ENCODE data around the gene SOBP.
A peak's percentile ranks its signal among the peaks of the same experiment; 100 is the strongest.

Gene SOBP

DNA sequence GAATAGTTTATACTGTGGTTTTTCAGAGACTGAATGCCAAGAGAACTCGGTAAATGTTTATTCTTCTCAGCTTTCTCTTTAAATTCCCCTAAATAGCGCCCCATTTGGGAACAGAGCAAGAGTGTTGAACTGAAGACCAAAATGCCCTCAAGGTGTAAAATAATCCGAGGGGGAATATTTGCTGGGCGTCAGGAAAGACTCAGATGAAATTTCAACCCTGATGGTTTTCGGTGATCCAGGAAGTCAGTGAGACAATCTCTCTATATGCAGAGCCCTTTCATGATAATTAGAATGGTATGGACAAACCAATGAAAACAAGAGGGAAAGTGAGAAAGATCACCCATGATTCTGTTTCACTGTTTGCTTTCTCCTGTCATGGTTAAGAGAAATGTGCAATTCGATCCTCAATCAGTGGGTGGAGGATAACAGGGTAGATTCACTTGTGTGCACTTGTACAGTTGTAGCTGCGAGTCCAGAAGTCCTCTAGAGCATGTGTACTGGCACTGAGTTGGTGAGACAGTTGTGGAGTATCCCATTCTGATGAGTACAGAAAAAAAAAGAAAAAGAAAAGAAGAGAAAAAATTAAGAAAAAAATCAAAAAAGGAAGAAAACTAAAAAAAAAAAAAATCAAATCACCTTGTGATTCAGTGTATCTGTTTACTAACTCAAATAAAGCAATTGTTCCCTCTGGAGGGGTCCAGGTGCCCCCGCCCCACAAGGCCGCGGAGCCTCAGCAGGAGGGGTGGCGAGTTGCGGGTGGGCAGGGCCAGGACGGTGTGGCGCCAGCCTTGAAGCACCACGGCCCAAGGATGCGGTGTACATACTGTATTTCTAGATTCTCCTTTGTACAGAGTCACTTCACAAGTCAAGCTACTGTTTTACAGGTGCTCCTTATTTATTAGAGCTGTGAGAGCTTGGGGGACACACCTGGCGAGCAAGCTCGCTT lies 169.3 kb downstream of the SOBP start:
- DNase-seq (ENCODE audit: low read depth), result no peak

DNA sequence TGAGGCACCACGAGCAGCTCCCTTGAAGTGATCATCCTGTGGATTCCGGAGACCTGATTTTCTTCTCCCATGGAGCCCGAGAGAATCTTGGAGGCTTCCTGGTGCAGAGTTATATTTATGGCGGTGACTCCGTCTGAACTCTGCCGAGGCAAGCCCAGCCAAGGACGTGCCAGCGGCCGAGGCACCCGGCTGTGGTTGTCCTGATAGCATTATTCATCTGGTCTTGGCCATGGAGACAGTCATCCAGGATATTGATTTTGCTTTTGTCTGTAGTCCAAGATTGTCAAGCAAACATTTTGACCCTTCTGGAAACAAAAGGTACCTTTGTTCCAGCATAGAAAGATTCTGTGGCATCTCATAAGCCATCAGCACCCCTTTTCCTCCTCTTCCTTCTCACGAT lies 170.9 kb downstream of the SOBP start:
- DNase-seq (ENCODE audit: low read depth), result no peak

DNA sequence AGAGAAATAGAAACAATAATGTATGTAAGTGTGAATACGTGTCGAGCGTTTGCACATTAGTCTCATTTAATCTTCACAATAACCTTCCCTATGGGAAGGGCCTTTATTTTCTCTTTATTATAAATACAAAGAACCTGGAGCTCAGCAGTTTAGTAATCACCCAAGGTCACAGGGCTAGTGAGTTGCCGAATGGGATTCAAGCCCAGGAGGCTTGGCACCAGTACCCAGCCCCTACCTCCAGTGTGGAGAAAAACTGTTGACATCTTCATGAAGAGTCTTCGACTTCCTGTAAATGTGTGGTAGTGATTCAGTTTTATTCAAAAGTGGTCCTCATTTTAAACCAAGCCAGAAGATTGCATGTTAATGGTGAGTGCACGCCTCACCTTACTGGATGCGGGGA lies 171.4 kb downstream of the SOBP start:
- DNase-seq (ENCODE audit: low read depth), result no peak

DNA sequence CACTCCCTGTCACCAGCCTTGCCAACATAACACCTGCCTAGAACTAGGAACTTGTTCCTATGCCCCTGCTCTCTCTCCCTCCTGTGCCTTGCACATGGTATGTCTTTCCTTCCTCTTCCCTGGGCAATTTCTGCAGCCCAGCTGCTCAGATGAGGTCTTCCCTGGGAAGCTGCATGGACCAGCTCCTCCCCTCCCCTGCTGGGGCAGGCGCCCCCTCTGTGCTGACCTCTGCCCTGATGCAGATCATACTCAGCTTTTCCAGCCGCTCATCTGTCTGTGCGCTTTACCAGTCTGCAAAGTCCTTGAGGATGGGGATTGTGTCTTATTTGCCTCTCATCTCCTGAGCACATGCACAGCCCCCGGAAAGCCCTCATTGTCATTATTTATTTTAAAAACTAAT lies 172.4 kb downstream of the SOBP start:
- DNase-seq (ENCODE audit: low read depth), result no peak

DNA sequence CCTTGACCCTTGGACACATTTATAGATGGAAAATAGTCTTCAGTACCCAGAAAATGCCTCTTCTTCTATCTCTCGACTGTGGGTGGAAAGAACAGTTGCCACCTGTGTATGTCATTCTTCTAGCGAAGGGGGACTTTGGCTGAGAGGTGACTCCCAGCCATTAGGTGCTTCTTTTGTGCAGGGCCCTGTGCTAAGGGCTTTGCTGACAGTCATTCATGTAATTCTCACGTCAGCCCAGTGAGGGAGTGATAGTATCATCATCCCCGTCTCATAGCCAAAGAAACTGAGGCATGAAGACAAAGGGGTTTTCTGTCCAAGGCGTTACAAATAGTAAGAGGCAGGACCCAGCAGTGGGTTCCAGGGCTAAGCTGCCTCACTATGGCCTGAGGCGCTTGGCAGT lies 173.4 kb downstream of the SOBP start:
- no peak for DNase-seq (ENCODE audit: low read depth)

DNA sequence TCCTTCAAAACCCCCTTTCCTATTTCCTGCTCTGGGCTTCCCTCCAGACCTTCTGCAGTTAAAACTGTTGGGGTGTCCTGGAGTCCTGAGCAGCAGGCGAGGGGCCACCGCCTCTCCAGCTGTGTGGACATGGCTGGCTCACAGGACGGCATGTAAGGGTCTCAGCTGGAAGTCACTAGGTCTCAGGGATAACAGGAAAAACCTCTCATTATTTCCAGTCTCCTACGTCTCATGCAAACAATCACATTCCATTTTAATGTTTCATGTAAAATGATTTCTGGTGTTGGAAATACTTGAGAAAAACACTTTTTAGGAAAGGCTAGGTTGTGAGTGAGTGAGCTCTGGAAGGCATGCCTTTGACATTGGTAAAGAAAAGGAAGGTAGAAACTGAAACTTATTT lies 175.5 kb downstream of the SOBP start:
- no peak for DNase-seq (ENCODE audit: low read depth)

DNA sequence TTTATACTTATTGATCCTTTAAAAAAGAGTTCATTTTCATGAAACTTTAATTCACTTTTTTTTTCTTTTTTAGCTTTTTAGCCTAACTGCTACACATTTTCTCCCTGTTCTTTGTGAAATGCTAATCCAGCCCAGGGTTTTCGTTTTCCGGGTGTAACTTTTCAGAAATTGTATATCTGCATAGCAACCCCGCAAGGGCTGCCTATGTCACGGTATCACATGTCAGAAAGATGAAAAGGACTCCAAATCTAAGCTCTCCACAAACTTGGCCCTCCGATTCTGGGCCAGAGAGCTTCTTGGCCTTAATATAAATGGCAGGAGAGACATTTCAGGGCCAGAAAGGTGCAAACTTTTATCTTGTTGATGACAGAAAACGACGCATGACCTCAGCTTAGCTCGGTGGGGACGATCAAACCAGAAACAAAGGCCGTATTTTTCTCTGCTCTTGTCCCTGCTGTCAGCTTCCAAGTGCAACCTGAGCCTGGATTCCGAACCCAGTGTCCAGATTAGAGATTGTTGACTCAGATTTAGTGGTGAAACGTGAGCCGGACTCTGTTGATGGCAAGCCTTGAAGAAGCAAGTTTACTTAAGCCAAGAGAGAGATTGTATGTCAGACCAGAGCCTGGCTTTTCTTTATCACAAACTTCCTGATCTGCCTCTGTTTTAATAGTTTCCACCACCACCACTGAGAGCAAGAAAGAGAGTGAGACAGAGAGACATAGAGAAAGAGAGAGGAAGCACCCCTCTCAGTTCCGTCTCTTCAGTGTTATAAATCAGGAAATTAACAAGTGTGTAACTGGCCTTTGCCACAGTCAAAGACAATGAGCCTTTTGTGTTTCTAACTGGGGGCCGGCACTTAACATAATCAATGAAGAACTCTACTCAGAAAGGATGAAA lies 176.4 kb downstream of the SOBP start:
- DNase-seq (ENCODE audit: low read depth), result no peak

DNA sequence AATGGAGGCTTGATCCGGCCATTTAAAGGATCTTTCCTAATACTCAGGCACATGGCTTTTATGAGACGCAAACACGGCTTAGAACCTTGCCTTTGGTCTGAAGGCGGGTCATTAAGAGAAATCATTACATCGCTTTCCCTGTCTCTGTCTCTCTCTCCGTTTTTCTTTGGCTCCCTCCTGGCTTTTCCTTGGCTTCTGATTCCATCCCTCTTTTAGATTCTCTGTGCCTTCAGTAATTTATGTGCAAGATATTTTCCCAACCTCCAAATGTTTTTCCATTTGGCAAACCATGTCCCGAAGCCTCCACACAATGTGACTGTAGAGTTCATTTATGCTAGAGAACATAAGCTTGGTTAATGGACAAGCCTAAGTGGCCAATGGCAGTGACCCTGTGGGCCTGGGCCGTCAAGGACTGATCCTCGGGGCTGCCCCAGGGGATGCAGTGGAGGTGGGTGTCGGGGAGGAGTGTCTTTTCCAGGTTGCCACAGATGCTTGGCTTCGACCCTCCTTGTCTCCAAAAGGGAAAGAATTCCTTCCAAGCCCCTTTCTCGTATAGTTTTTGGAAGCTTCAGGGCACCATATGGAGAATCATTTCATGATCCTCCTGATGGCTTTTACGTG lies 177.2 kb downstream of the SOBP start:
- no peak for DNase-seq (ENCODE audit: low read depth)

DNA sequence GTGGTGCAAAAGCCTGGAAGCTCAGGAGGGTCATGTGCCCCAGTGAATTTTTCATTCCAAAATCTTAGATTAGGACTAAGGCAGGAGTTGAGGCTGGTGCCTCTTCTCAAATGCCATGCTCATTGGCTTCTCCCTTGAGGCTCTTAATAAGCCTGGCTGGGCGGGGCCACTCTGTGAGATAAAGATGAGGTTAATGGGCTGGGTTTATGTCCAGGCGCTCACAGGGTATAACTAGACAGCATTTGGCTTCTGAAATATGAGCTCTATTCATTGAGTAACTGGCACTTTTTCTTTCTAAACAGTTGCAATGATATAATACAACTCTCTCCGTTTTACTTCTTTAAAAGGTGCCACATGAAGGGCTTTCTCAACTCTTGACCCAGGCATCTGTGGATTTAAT lies 177.9 kb downstream of the SOBP start:
- DNase-seq (ENCODE audit: low read depth), result no peak

DNA sequence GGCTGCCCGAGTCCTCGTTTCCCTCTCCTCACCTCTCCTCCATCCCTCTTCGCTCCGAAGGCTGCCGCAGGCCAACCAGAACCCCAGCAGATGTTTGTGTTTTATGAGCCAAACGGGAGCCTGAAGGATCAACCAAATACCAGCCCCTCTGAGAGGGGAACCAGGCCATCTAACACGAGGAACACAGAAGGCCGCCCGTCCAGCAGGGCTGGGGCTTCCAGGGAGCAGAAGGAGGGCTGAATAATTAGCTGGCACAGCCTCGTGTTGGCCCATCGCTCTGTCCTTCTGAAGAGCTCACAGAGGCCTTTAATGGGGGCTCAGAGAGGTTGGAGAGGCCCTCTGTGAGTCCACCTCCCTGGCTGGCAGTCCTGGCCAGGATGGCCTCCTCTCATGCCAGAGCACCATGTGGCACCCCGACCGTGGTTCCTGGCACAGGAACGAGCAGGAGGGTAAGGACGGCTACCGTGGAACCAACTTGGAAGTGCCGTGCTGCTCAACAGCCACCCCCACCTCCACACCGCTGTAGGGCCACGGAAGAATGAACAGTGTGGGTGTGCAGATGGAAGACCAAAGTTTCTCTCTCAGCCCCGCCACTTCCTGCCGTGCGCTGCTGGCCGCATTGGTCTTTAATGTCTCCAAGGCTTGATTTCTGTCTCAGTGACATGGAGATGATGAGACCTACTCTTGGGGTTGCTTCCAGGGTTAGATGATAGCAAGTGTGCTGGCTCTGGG lies 179.0 kb downstream of the SOBP start:
- DNase-seq (ENCODE audit: low read depth), result no peak

DNA sequence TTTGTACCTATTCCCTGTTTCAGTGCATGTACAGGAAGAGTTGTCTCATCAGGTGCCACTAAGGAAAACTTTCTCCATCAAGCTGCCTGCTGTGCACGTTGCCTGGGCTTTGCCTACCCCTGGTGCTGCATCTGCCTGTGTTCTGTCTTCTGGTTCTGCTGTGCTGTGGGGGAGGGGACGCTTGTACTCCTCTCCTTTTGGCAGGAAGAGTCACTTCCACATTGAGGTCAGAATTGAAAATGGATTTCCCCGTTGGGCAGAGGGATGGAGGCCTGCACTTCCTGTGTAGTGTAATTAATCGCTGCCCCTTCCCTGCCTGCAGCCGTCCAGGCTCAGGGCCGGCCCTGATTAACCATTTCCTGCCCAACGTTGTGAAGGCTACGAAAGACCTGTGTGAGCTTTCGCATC lies 180.9 kb downstream of the SOBP start:
- DNase-seq (ENCODE audit: low read depth), result no peak

DNA sequence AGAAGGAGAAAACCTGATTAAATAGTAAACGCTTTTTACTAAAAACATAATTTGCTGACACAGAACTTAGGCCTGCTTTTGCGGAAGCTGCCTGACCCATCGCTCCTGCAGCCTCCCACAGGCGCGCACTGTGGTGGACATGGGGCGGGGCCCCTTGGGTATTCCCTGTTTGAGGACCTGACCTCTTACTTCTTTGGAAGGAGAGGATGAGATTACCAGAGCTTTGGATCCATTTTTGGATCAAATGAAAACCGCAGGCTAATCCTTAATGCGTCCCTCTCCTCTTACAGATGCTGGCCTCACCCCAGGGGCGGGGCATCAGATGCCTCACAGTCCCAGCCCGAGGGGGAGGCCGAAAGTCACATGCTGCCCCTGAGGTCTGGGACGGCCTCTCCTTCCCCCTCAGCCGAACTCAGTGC lies 183.2 kb downstream of the SOBP start:
- DNase-seq (ENCODE audit: low read depth), result no peak

DNA sequence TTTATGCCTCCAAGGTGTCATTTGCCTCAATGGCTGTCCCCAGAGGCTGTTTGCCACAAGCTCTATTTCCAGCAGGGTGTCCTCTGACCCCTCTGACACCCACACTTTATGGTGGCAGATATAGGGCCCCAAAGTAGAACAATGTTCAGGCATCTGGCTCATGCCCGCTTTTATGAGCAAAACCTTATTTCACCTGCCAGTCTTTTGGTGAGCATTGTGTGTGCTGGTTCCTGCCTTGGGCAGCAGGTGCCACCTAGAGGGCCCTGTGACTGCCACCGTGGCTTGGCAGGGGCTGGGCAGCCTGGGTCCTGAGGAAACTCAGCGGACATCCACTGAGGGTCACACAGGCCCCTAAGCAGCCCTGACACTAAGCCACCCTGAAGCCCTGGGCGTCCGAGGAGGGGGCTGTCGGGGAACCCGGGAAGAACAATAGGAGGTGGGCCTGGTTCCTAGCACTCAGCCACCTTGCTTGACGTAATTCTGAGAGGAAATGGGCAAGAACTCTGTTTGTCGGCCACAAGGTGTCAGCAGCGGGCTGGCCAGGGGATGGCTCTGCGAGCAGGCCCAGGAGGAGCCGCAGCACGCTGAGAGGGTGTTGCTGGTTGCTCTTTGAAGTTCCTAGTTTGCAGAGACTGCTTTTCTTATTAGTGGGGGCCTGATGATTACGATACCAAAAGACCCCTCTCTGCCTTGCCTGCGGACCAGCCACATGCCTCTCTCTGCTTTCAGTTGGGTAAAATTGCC lies 185.2 kb downstream of the SOBP start:
- peak; percentile 47 for DNase-seq (ENCODE audit: low read depth)

DNA sequence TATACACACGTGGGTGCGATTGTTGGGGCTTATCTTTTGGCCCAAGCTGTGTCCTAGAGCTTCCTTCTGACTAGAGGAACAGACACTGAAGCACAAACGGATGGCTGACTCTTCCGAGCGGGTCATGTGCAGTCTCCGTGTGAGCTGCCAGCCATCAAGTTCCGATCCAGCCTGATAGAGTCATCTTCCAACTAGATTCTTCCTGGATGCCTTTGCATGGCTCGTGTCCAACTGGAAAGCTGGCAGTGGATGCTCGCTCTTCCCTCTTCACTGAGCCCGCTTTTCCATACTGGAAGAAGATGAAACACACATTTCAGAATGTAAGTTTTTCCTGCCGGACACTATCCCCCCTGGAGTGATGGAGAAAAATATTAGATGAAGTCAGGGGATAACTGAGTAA lies 186.1 kb downstream of the SOBP start:
- no peak for DNase-seq (ENCODE audit: low read depth)

DNA sequence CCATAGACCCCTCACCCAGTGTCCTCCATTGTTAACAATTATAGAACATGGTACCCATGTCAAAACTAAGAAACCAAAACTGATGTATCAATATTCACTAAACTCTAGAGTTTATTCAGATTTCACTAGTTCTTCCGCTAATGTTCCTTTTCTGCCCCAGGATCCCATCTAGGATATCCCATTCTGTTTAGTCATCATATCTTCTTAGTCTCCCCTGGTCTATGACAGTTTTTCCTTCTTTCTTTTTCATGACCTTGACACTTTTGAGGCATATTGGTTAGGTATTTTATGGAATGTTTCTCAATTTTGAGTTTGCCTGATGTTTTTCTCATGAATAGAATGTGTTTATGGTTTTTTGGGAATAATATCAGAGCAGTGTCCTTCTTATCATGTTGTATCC lies 187.5 kb downstream of the SOBP start:
- DNase-seq (ENCODE audit: low read depth), result no peak

DNA sequence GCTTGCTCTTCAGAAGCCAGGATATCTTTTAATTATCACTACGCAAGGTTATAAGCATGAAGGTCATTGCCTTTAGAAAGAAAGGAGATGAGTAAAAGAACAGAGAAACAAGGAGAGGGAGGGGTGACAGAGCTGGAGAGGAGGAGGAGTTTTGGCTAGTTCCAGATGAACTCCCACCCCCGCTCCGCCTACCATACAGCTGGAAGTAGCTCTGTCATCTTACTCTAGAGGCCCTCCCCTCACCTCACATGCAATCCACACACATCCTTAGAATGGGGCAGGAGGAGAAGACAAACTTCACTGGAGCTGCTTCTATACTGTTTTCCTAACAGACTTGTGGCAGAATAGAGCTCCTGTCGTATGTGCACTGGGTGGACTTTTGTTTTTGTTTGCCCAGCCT lies 189.5 kb downstream of the SOBP start:
- no peak for DNase-seq (ENCODE audit: low read depth)

DNA sequence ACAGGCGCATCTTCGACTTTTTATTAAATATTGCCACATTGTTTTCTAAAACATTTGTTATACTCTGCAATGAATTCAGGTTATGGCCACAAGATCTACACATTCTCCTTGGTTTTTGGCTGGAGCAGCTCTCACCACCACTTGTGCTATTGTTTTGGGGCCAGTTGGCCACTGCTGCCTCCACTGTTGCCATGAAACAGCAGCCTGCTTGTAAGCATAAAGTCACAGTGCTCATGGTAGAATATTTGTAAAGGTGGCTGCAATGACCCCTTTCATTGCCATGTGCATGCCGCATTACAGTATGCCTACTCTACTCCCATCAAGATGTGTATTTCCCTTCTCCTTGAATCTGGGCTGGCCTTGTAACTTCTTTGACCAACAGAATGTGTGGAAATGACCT lies 192.8 kb downstream of the SOBP start:
- DNase-seq (ENCODE audit: low read depth), result no peak

DNA sequence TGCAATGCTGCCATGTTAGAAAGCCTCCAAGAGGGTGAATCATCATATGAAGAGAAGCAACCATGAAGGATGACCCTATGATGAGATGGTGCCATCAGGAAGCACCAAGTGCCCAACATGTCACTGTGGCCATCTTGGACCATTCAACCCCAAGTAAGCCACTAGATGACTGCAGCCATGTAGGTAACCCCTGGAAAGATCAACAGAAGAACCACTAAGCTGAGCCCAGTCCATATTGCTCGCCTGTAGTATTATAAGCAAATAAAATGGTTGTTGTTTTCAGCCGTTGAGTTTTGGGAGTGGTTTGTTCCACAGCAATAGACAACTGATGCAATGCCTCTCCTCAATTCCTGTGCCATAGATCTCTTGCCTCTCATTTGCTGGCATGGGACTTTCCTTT lies 193.3 kb downstream of the SOBP start:
- no peak for DNase-seq (ENCODE audit: low read depth)

DNA sequence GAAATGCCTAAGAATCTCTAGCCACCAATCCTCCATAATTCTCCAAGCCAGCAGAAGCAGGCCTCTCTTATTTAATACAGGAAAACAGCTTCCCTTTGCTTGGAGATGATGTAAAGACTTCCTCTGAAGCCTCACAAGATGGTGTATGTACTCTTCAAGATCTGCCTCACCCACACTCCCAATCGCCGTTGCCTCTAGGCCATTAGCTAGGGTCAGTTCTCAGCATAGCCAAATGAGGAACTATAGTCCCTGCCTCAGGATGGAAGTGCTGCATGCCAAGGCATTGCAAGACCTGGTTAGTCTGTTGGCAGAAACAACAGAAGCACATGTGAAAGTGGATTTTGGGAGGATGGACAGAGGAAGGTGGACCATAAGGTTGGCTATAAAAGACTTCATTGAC lies 195.1 kb downstream of the SOBP start:
- no peak for DNase-seq (ENCODE audit: low read depth)

DNA sequence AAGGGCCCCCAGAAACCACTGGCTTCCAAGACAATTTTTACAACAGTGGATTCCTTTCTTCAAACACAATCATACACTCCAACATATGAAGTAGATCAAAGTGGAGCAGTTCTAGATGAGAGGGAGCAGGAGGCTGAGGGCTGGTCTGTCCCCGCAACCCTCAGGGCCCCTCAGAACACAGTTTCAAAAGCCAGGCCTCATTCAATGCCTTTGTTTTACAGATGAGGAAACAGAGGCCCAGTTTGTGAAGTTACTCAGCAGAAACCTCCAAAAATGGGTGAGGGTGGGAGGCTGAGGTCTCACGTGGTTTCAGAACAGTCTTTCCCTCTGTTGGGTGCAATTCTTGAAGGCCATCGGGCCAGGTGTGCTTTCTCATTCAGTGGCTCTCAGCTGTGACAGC lies 199.3 kb downstream of the SOBP start:
- DNase-seq (ENCODE audit: low read depth), result no peak

DNA sequence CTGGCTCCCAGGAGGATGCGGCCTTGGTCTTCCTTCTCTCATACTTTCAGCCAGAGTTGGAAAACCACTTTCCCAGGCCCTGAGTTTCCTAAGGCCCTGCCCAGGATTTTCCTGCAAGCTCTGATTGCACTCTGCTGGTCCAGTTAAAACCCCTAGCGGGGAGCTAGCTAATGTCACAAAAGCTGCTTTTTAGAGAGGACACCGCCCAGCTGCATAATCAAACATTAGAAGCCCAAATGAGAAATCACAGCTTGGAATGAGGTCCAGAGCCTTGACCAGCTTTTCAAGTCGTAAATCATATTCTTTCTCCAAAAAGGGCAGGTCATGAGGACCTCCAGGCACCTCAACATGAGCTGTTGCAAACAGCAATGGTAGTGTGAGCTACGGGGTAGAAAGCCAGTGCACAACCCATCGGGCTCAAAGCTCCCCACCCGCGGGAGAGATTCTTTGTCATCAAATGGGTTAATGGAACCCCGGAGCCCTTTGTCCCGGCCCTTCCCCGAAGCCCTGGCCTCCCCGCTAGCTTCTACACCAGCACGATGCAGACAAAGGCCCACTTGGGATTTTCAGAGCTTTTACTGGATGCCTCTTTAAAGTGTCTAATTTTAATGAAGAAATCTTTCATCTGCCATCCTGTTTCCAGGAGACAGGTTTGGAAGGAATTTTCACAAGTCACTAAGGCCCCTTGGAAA lies 200.2 kb downstream of the SOBP start:
- DNase-seq (ENCODE audit: low read depth), result no peak
